Pancreas (tissue), 10 donors: Measurements from ENCODE around the gene DNAH2. TPM values are rescaled to one million over a fixed set of nuclear protein-coding genes. Genes with fewer than 3 reads are reported as not detected.
"Not testable (repeated sequence)": the region's sequence is repeated elsewhere in the genome, so short reads cannot be mapped to it uniquely, and the experiment has no call there.

Experiments used
- ATAC-seq, 4 donors: fragments of 200-7000 bp; cut with Tn5 transposase; one replicate each; pipeline versions ENCODE4 v1.8.0 to v1.9.1; 2020; ENCODE audit warnings: mild to moderate bottlenecking in 4 of 4, moderate library complexity in 4 of 4
- DNase-seq, 6 donors: peaks; one replicate each; pipeline ENCODE4 v3.0.0-alpha.2; 2020
- FAIRE-seq: peaks from 2 replicates; lab custom pipeline; 2012; peaks lifted over from hg19 to GRCh38; lab: Jason Lieb, UNC
- H3K27ac ChIP-seq, 4 donors: fragments of 200-600 bp; sonication (generic); 1 replicate in 3 of 4; 2 replicates in 1 of 4; pipeline versions ENCODE4 v1.5.0 to v1.8.0; 2020
- H3K27me3 ChIP-seq, 4 donors: fragments of 200-600 bp; one replicate each; pipeline ENCODE4 v1.8.0; 2021
- H3K36me3 ChIP-seq, 3 donors: fragments of 200-600 bp; sonication (generic) in 1 of 3; one replicate each; pipeline versions ENCODE4 v1.5.0 to v1.8.0; 2020 to 2021
- H3K4me1 ChIP-seq, 3 donors: fragments of 200-600 bp; one replicate each; pipeline ENCODE4 v1.8.0; 2021
- H3K4me3 ChIP-seq, 4 donors: fragments of 200-600 bp; sonication (generic) in 2 of 4; one replicate each; pipeline versions ENCODE4 v1.5.0 to v1.8.0; 2020 to 2021
- H3K9me3 ChIP-seq, 4 donors: fragments of 200-600 bp; one replicate each; pipeline ENCODE4 v1.8.0; 2021
- CTCF ChIP-seq, 4 donors: fragments of 200-600 bp; sonication (generic) in 3 of 4; IDR thresholded peaks; one replicate each; pipeline versions ENCODE4 v1.5.0 to v1.8.0; 2021; ENCODE audit warnings: antibody characterized with exemption in 4 of 4
- WGBS, 2 donors: extraction: QIAGEN DNeasy Blood & Tissue Kit; methylation state at CpG; one replicate each; pipeline ENCODE4 v1.1.7; 2013; 5-methylcytosine and 5-hydroxymethylcytosine counted together
- intact Hi-C, 3 donors: fragments of 100-400 bp; cut with DNase I; formaldehyde crosslinking; loops; one replicate each; pipeline versions ENCODE4 v1.11.1 to v1.14.2; 2022
- polyA plus RNA-seq, 2 donors: library from polyadenylated mRNA; stranded (reverse); fragments of 200-250 nt; gene quantifications; one replicate each; pipeline ENCODE4 v1.2.3, GENCODE V29; 2013
- total RNA-seq, 6 donors: library from RNA; stranded (reverse); fragmentation: NEBNext Ultra II Directional in 4 of 6; extraction: Animal tissue kit (Norgen Biotek cat#: 25700) in 4 of 6; gene quantifications; one replicate each; pipeline versions ENCODE4 v1.2.1 to v1.2.4, GENCODE V29; 2021 to 2023
- donor health status: healthy with polysubstance abuse.
- donor health status: DM: no; HTN: no; CAD: no; lungs with moderate emphysema.
- donor health status: DM: no; HTN: no; CAD: no.
- donor health status: control.
- donor health status: control.
- donor health status: Bipolar disorder and iron deficiency.
- donor health status: DM: yes; HTN: yes; CAD: no.
- donor health status: DM: no; HTN: no; CAD: no.
- donor health status: DM: no; HTN: no; CAD: no.
- donor health status: DM: yes; HTN: yes; CAD: no.

Gene DNAH2
- total and polyA plus RNA-seq, 8 donors, result 0.09 to 0.52 (median 0.24) TPM

DNA sequence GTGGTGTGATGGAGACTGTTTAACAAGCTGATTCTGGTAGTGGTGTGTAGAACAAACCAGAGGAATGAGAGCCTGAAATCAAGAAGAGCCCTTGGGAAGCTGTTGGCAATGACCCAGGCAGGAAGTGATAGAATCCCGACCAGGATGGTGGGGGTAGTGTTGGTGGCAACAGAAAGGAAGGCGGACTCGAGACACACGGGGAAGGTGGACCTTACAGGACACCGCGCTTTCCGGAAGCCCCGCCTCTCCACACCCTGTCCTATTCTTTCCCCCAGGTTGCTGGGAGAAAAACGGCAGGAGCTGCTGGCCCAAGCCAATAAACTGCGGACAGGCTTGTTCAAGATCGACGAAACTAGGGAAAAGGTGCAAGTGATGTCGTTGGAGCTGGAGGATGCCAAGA lies 86.4 kb downstream of the DNAH2 start:
- no peak overlapping the region for H3K4me3 ChIP-seq

DNA sequence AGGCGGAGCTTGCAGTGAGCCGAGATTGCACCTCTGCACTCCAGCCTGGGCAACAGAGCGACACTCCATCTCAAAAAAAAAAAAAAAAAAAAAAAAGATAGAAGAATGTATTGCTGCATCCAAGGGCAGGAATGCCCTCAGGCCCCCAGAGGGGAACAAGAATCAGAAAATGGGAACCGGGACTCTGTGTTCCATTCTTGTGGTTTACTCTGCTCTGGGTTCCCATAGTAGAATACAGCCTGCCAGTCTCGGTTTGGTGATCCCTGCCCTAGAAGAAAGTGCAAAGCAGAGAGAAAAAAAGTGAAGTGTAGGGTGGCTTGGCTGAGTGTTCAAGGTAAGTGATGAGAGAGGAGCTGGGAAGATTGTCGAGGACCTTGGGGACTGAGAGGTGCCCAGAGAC lies 89.0 kb downstream of the DNAH2 start:
- Histone ChIP-seq H3K36me3 (no peaks in the 10 kb centered on the region), H3K4me1 (no peaks in the 10 kb centered on the region), H3K4me3 (no peak overlapping the region), H3K27me3 (no peaks in the 10 kb centered on the region), H3K9me3 (no peaks in the 10 kb centered on the region), H3K27ac (no peak overlapping the region)
- no peak for TF ChIP-seq CTCF (IDR thresholded peaks at IDR 0.05)
- ATAC-seq (peak in 1 of 4 donors; percentile 62), DNase-seq (no peak), FAIRE-seq (no peak)
- intact Hi-C loops, result loop anchor here in 1 of 3 donors (10.0 kb wide), 1 partner anchor 72 kb away; no protein-coding TSS in a partner anchor
- WGBS, 2 donors, result 85 to 93% methylated on average over 6 of the region's 6 CpGs

More for the DNA sequence above, 86.4 kb downstream of the DNAH2 start:
- Histone ChIP-seq H3K27me3 (no peaks in the 10 kb centered on the region), H3K36me3 (no peaks in the 10 kb centered on the region), H3K9me3 (no peaks in the 10 kb centered on the region), H3K27ac (no peak overlapping the region), H3K4me1 (no peaks in the 10 kb centered on the region)
- intact Hi-C loops, result loop anchor here in 1 of 3 donors (10.0 kb wide), 1 partner anchor 69 kb away; no protein-coding TSS in a partner anchor
- peak; percentile 53 to 75 (median 61) for ATAC-seq
- FAIRE-seq, result no peak
- peak in 3 of 6 donors; percentile 33 to 34 (median 34) for DNase-seq
- whole genome bisulfite sequencing, 2 donors, result 43 to 44% methylated on average over 13 of the region's 13 CpGs
- no peak for TF ChIP-seq CTCF (IDR thresholded peaks at IDR 0.05)

GRCh38 chr17:7807206-7807605 lies 89.7 kb downstream of the DNAH2 start:
- no peak for FAIRE-seq
- intact Hi-C loops, result loop anchor here in 1 of 3 donors (10.0 kb wide), 1 partner anchor 72 kb away; no protein-coding TSS in a partner anchor
- DNase-seq, result no peak
- ATAC-seq, result no peak
- no peak for TF ChIP-seq CTCF (IDR thresholded peaks at IDR 0.05)
- Histone ChIP-seq H3K36me3 (no peaks in the 10 kb centered on the region), H3K4me3 (no peak overlapping the region), H3K9me3 (no peaks in the 10 kb centered on the region), H3K4me1 (no peaks in the 10 kb centered on the region), H3K27me3 (no peaks in the 10 kb centered on the region), H3K27ac (no peak overlapping the region)
- WGBS, 2 donors, result 90 to 94% methylated on average over 21 of the region's 21 CpGs

- no peak for TF ChIP-seq CTCF (IDR thresholded peaks at IDR 0.05)
- no peak for FAIRE-seq
- ATAC-seq, result no peak
- no peaks in the 10 kb centered on the region for H3K9me3 ChIP-seq
- WGBS, 2 donors, result 77 to 78% methylated on average over 11 of the region's 11 CpGs
- H3K4me1 ChIP-seq, result no peaks in the 10 kb centered on the region
- H3K36me3 ChIP-seq, result no peaks in the 10 kb centered on the region
- DNase-seq, result peak in 1 of 6 donors; percentile 25
- intact Hi-C loops, result loop anchor here in 1 of 3 donors (10.0 kb wide), 1 partner anchor 74 kb away; no protein-coding TSS in a partner anchor
- no peak overlapping the region for H3K27ac ChIP-seq
- no peak overlapping the region for H3K4me3 ChIP-seq
- H3K27me3 ChIP-seq, result no peaks in the 10 kb centered on the region
Observed at GRCh38 chr17:7809086-7809790, 91.7 kb downstream of the DNAH2 start.

DNA sequence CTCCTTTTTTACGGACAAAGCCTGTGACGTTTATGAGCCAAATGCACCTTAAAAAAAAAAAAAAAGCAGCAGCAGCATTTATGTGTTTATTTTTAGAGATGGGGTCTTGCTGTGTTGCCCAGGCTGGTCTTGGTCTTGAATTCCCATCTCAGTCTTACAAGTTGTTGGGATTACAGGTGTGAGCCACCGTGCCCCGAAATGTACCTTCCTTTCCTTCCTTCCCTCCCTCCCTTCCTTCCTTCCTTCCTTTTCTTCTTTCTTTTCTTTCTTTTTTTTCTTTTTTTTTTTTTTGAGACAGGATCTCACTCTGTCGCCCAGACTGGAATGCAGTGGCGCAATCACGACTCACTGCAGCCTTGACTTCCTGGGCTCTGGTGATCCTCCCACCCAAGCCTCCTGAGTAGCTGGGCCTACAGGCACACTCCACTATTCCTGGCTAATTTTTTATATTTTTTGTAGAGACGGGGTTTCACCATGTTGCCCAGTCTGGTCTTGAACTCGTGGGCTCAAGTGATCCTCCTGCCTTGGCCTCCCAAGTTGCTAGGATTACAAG lies 92.3 kb downstream of the DNAH2 start:
- not testable (repeated sequence) for H3K4me1 ChIP-seq, ATAC-seq, FAIRE-seq, H3K27me3 ChIP-seq, H3K9me3 ChIP-seq, H3K27ac ChIP-seq, DNase-seq, H3K36me3 ChIP-seq, H3K4me3 ChIP-seq
- 85 to 86% methylated on average over 7 to 9 of the region's 9 CpGs for WGBS, 2 donors
- intact Hi-C loops, result loop anchor here in 1 of 3 donors (10.0 kb wide), 1 partner anchor 75 kb away; no protein-coding TSS in a partner anchor
